ENCODE data around the gene PALM.

Gene PALM

DNA sequence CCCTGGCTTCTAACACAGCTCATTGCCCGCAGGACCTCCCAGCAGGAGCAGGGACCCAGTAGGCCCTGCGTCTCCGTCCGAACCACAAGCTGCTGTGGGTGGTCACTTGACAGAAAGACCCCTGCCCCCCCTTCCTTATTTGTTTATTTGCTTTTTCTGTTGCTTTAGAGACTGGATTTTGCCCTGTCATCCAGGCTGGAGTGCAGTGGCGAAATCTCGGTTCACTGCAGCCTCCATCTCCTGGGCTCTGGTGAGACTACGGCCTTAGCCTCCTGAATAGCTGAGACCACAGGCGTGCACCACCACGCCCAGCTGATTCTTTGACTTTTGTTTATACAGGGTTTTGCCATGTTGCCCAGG, 80.9 kb downstream of the PALM start:
- TF ChIP-seq, protein P1, sequence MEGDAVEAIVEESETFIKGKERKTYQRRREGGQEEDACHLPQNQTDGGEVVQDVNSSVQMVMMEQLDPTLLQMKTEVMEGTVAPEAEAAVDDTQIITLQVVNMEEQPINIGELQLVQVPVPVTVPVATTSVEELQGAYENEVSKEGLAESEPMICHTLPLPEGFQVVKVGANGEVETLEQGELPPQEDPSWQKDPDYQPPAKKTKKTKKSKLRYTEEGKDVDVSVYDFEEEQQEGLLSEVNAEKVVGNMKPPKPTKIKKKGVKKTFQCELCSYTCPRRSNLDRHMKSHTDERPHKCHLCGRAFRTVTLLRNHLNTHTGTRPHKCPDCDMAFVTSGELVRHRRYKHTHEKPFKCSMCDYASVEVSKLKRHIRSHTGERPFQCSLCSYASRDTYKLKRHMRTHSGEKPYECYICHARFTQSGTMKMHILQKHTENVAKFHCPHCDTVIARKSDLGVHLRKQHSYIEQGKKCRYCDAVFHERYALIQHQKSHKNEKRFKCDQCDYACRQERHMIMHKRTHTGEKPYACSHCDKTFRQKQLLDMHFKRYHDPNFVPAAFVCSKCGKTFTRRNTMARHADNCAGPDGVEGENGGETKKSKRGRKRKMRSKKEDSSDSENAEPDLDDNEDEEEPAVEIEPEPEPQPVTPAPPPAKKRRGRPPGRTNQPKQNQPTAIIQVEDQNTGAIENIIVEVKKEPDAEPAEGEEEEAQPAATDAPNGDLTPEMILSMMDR (conservative IDR thresholded peaks at IDR 0.05; ENCODE audit: low read length), result no peak
- no peak overlapping the region for H3K4me3 ChIP-seq (ENCODE audit: low read length)
- DNase-seq (ENCODE audit: low read depth), result peak; percentile 35

DNA sequence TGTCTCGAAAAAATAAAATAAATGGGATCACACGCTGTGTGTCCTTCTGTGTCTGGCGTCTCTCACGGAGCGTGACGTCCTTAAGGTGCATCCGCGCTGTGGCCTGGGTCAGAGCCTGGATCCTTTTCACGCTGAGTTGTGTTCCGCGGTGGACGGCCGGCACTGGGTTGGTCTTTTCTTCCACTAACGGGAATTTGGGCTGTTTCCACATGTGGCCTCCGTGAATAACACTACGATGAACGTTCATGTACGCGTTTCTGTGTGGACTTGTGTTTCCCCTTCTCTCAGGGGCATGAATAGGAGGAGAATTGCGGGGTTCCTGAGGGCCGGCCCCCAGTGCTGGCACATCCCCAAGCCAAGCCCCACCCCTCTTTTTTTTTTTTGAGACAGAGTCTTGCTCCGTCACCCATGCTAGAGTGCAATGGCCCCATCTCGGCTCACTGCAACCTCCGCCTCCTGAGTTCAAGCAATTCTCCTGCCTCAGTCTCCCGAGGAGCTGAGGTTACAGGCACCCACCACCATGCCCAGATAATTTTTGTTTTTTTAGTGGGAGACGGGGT, 82.4 kb downstream of the PALM start:
- DNase-seq (ENCODE audit: low read depth), result no peak
- no peak overlapping the region for H3K4me3 ChIP-seq (ENCODE audit: low read length)
- TF ChIP-seq, protein P1 (conservative IDR thresholded peaks at IDR 0.05; ENCODE audit: low read length), result no peak

DNA sequence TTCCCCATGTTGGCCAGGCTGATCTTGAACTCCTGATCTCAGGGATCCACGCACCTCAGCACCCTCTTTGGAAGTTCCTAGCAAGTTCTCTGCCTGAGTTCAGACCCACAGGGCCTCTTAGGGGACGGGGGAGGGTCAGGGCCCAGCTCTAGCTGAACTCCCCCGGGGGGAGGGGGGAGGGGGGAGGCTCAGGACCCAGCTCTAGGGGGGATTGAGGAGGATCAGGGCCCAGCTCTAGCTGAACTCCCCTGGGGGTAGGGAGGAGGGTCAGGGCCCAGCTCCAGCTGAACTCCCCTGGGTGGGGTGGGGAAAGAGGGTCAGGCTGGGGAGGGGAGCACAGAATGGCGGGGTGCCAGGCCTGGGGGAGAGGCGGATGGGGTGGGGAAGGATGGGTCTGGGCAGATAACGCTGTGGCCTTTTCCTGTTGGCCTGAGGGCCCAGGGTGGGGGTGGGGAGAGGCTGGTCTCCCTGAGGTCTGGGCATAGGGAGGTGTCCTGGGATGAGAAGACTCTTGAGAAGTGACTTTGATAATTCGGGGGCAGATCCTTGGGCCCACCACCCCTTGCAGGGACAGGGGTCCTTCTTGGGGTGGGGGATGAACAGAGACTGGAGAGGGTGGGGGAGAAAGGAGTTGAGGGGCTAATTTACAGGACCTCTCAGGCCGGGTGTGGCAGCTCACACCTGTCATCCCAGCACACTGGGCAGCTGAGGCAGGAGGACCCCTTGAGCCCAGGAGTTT, 83.0 kb downstream of the PALM start:
- no peak overlapping the region for H3K4me3 ChIP-seq (ENCODE audit: low read length)
- no peak for DNase-seq (ENCODE audit: low read depth)
- TF ChIP-seq, protein P1 (conservative IDR thresholded peaks at IDR 0.05; ENCODE audit: low read length), result no peak

DNA sequence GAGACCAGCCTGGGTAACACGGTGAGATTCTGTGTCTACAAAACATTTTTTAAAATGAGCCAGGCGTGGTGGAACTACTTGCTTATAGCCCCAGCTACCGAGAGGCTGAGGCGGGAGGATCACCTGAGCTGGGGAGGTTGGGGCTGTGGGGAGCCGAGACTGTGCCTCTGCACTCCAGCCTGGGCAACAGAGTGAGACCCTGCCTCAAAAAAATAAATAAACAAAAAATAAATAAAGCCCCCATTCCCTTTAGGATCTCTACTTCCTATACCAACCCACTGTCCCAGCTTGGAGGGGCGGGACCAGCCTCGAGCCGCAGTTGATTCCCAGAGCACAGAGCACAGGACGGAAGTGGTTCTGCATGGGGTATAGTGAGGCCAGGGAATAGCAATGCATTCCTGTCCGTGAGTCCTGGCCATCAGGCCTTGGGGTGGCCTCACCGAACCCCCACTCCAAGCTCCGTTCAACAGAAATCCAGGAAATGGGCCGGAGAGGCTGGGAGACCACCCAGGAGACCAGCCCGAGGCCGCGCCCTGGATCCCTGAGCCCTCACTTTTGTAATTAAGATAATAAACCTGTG, 83.7 kb downstream of the PALM start:
- no peak overlapping the region for H3K4me3 ChIP-seq (ENCODE audit: low read length)
- TF ChIP-seq, protein P1 (conservative IDR thresholded peaks at IDR 0.05; ENCODE audit: low read length), result no peak
- no peak for DNase-seq (ENCODE audit: low read depth)

DNA sequence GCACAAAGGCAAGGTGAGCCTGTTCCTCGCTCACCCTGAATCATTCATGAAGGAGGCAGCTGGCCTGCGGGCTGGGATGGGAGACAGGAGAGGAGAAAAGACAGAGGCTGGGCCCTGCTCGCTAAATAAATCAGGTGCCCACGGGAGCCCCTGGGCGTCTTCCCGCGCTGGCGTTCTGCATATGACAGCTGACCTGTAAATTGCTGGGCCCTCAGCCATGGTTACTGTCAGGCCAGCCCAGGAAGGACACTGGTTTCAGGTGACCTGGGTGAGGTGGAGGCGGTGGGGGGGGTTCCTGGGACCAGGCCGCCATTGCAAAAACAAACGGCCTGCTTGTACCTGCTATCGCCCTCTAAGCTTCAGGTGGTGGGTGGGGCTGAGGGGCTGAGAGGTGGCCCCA, 85.1 kb downstream of the PALM start:
- H3K4me3 ChIP-seq (ENCODE audit: low read length), result no peak overlapping the region
- no peak for DNase-seq (ENCODE audit: low read depth)
- TF ChIP-seq, protein P1 (conservative IDR thresholded peaks at IDR 0.05; ENCODE audit: low read length), result no peak

DNA sequence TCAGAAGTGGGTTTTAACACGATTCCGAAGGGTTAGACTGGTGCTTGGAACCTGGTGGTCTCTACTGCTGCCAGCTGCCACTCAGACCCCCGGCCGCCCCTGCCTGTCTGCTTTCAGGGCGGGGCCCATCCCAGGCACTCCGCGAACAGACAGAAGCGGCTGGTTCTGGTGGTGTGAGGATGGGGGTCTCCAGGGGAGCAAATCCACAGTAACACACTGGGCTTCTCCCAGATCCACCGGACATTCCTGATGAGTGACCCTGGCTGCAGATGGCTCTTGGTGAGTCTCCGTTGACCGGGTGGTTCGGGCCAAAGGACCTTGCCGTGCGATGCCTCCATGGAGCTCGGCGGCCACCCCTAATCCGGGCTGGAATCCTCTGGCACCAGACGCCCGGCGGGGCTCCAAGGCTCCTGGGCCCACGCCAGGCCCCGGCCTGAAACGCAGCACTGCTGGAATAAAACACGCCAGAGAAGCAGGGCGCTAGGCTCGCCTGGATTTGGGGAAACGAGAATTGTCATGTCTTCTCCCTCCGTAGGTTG, 86.4 kb downstream of the PALM start:
- no peak overlapping the region for H3K4me3 ChIP-seq (ENCODE audit: low read length)
- DNase-seq (ENCODE audit: low read depth), result no peak
- TF ChIP-seq, protein P1 (conservative IDR thresholded peaks at IDR 0.05; ENCODE audit: low read length), result no peak
